HL-60 (cell line): ENCODE measurements around the gene DSCAML1.

ENCODE experiments used
- GABPA ChIP-seq: IDR thresholded peaks from 2 replicates; pipeline ENCODE4 v1.6.1; 2012; ENCODE audit warnings: low read depth
- SPI1 ChIP-seq: IDR thresholded peaks from 2 replicates; pipeline ENCODE4 v1.6.1; 2012; ENCODE audit warnings: low read depth, mild to moderate bottlenecking, borderline replicate concordance
- TF ChIP-seq, protein P1 (sequence below): IDR thresholded peaks from one replicate; pipeline ENCODE4 v1.5.1; 2011; ENCODE audit warnings: low read length, control low read depth, inconsistent platforms; ENCODE audit not compliant: insufficient read depth
- TF ChIP-seq, protein P2 (sequence below): IDR thresholded peaks from 2 replicates; pipeline ENCODE4 v1.6.1; 2012; ENCODE audit warnings: low read depth; ENCODE audit not compliant: insufficient replicate concordance

DNA sequence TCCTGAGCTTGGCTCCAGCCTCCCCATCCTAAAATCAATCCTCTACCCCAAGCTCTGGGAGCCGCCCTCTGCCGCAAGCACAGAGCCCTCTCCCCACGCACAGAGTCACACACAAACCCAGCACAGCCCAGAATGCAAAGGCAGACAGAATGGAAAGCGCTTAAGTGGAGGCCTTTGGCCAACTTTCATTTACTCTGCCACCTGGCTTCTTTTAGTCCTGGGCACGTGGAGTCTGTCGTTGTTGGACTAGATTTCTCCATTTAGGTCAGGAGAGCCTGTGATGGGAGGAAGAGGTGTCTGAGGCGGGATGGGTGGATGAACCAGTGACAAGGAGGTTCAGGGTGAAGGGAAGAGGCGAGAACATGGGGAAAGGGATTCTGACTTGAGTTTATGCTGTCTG lies 191.7 kb downstream of the DSCAML1 start:
- TF ChIP-seq, protein P1, sequence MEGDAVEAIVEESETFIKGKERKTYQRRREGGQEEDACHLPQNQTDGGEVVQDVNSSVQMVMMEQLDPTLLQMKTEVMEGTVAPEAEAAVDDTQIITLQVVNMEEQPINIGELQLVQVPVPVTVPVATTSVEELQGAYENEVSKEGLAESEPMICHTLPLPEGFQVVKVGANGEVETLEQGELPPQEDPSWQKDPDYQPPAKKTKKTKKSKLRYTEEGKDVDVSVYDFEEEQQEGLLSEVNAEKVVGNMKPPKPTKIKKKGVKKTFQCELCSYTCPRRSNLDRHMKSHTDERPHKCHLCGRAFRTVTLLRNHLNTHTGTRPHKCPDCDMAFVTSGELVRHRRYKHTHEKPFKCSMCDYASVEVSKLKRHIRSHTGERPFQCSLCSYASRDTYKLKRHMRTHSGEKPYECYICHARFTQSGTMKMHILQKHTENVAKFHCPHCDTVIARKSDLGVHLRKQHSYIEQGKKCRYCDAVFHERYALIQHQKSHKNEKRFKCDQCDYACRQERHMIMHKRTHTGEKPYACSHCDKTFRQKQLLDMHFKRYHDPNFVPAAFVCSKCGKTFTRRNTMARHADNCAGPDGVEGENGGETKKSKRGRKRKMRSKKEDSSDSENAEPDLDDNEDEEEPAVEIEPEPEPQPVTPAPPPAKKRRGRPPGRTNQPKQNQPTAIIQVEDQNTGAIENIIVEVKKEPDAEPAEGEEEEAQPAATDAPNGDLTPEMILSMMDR = no peak
- TF ChIP-seq, protein P2, sequence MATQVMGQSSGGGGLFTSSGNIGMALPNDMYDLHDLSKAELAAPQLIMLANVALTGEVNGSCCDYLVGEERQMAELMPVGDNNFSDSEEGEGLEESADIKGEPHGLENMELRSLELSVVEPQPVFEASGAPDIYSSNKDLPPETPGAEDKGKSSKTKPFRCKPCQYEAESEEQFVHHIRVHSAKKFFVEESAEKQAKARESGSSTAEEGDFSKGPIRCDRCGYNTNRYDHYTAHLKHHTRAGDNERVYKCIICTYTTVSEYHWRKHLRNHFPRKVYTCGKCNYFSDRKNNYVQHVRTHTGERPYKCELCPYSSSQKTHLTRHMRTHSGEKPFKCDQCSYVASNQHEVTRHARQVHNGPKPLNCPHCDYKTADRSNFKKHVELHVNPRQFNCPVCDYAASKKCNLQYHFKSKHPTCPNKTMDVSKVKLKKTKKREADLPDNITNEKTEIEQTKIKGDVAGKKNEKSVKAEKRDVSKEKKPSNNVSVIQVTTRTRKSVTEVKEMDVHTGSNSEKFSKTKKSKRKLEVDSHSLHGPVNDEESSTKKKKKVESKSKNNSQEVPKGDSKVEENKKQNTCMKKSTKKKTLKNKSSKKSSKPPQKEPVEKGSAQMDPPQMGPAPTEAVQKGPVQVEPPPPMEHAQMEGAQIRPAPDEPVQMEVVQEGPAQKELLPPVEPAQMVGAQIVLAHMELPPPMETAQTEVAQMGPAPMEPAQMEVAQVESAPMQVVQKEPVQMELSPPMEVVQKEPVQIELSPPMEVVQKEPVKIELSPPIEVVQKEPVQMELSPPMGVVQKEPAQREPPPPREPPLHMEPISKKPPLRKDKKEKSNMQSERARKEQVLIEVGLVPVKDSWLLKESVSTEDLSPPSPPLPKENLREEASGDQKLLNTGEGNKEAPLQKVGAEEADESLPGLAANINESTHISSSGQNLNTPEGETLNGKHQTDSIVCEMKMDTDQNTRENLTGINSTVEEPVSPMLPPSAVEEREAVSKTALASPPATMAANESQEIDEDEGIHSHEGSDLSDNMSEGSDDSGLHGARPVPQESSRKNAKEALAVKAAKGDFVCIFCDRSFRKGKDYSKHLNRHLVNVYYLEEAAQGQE = no peak
- TF ChIP-seq GABPA = no peak
- TF ChIP-seq SPI1 = no peak
